K562 (cell line): ENCODE results near the gene ZNF655. TPM values are rescaled to one million over a fixed set of nuclear protein-coding genes. Genes with fewer than 3 reads are reported as not detected.

Experiments
- DIDO1 ChIP-seq: fragments of 450-650 bp; IDR thresholded peaks from 2 replicates; pipeline ENCODE4 v1.6.1; 2016; ENCODE audit warnings: low read depth, missing biosample characterization, missing genetic modification characterization
- FOXJ3 ChIP-seq: sonication (generic); formaldehyde crosslinking; IDR thresholded peaks from 2 replicates; pipeline ENCODE4 v1.4.0; 2020; ENCODE audit warnings: mild to moderate bottlenecking, missing genetic modification reagents
- HNRNPLL ChIP-seq: fragments of 200-400 bp; formaldehyde crosslinking; IDR thresholded peaks from 2 replicates; pipeline ENCODE4 v1.6.1; 2017; ENCODE audit warnings: low read length, low read depth, mild to moderate bottlenecking; ENCODE audit not compliant: poor library complexity, severe bottlenecking
- MCM5 ChIP-seq: fragments of 450-650 bp; IDR thresholded peaks from 2 replicates; pipeline ENCODE4 v1.6.1; 2016; ENCODE audit warnings: low read depth
- RNF2 ChIP-seq: sonication (generic); IDR thresholded peaks from 2 replicates; pipeline ENCODE4 v1.6.1; 2016
- SIX5 ChIP-seq, 2 experiments: IDR thresholded peaks; 2 replicates each; pipeline ENCODE4 v1.6.1; 2011; ENCODE audit warnings: low read length in 2 of 2, borderline replicate concordance in 1 of 2, low read depth in 1 of 2, mild to moderate bottlenecking in 1 of 2, moderate library complexity in 1 of 2; ENCODE audit not compliant: insufficient read depth in 1 of 2
- SRSF9 ChIP-seq: fragments of 200-400 bp; formaldehyde crosslinking; IDR thresholded peaks from 2 replicates; pipeline ENCODE4 v1.6.1; 2017; ENCODE audit warnings: low read depth, low read length, borderline replicate concordance
- TEAD1 ChIP-seq, 2 experiments: fragments of 450-650 bp in 1 of 2; sonication (generic) in 1 of 2; formaldehyde crosslinking; IDR thresholded peaks; 2 replicates each; pipeline versions ENCODE4 v1.4.0 to v1.8.0; 2020 to 2022; ENCODE audit warnings: mild to moderate bottlenecking in 2 of 2, missing genetic modification reagents in 1 of 2
- TOE1 ChIP-seq, 2 experiments: fragments of 450-650 bp in 1 of 2; sonication (generic) in 1 of 2; formaldehyde crosslinking in 1 of 2; IDR thresholded peaks; 2 replicates each; pipeline versions ENCODE4 v1.7.1 to v1.8.0; 2016 to 2022; ENCODE audit warnings: borderline replicate concordance in 2 of 2, mild to moderate bottlenecking in 2 of 2, antibody characterized with exemption in 1 of 2, inconsistent platforms in 1 of 2, low read depth in 1 of 2, missing genetic modification reagents in 1 of 2, moderate library complexity in 1 of 2
- ZNF146 ChIP-seq: IDR thresholded peaks from one replicate; pipeline ENCODE4 v1.6.1; 2018; ENCODE audit warnings: missing compliant biosample characterization; ENCODE audit not compliant: unreplicated experiment
- ZNF3 ChIP-seq: fragments of 250-450 bp; sonication (Bioruptor Pico); IDR thresholded peaks from 2 replicates; pipeline ENCODE4 v1.5.0; 2021; ENCODE audit warnings: mild to moderate bottlenecking, moderate library complexity
- ZNF717 ChIP-seq: fragments of 250-450 bp; sonication (Bioruptor Pico); IDR thresholded peaks from 2 replicates; pipeline ENCODE4 v1.5.0; 2021
- ZNF764 ChIP-seq: fragments of 250-450 bp; sonication (Bioruptor Pico); IDR thresholded peaks from 2 replicates; pipeline ENCODE4 v1.4.0; 2020; ENCODE audit warnings: low read depth, mild to moderate bottlenecking, moderate library complexity
- polyA plus RNA-seq, 8 experiments: library from polyadenylated mRNA; depleted of rRNA in 4 of 8; stranded (reverse) in 5 of 8; unstranded in 3 of 8; fragments of >200 nt; fragmentation: Nextera tagmentation in 2 of 8; fragmentation: Illumina TruSeq in 1 of 8; extraction: Ambion mirVana in 2 of 8; extraction: Trizol in 1 of 8; gene quantifications; 2 replicates each; pipeline versions ENCODE4 v1.2.1 to v1.2.3, GENCODE V29; 2011 to 2014; ENCODE audit warnings: inconsistent platforms in 1 of 8, missing spikeins in 1 of 8
- total RNA-seq, 7 experiments: library from RNA; depleted of rRNA in 6 of 7; stranded (reverse); fragments of >200 nt in 6 of 7; fragmentation: Illumina TruSeq in 2 of 7; extraction: Trizol in 2 of 7; gene quantifications; 2 replicates each; pipeline versions ENCODE4 v1.2.1 to v1.2.3, GENCODE V29; 2011 to 2021; ENCODE audit warnings: low replicate concordance in 1 of 7
- TF ChIP-seq, protein P1 (sequence below): fragments of 450-650 bp; IDR thresholded peaks from 2 replicates; pipeline ENCODE4 v1.6.1; 2017; ENCODE audit warnings: antibody characterized with exemption, mild to moderate bottlenecking
- TF ChIP-seq, protein P2 (sequence below): fragments of 450-650 bp; formaldehyde crosslinking; IDR thresholded peaks from 2 replicates; pipeline ENCODE4 v1.4.0; 2020; ENCODE audit warnings: mild to moderate bottlenecking
- TF ChIP-seq, protein P3 (sequence below), 2 experiments: IDR thresholded peaks; 2 replicates each; pipeline ENCODE4 v1.6.1; 2012; ENCODE audit warnings: improper control_type of control experiment in 2 of 2, low read depth in 2 of 2, low read length in 2 of 2, borderline replicate concordance in 1 of 2
- TF ChIP-seq, protein P4 (sequence below): fragments of 250-450 bp; sonication (Bioruptor Pico); IDR thresholded peaks from 2 replicates; pipeline ENCODE4 v1.4.0; 2020; ENCODE audit warnings: mild to moderate bottlenecking

The ZNF655 gene
- total and polyA plus RNA-seq, 9 of the 15 experiments (the other 6 are each of a cell fraction or from before 2014, with no cell fraction given): 25.7 to 130 (median 95.2) TPM

DNA sequence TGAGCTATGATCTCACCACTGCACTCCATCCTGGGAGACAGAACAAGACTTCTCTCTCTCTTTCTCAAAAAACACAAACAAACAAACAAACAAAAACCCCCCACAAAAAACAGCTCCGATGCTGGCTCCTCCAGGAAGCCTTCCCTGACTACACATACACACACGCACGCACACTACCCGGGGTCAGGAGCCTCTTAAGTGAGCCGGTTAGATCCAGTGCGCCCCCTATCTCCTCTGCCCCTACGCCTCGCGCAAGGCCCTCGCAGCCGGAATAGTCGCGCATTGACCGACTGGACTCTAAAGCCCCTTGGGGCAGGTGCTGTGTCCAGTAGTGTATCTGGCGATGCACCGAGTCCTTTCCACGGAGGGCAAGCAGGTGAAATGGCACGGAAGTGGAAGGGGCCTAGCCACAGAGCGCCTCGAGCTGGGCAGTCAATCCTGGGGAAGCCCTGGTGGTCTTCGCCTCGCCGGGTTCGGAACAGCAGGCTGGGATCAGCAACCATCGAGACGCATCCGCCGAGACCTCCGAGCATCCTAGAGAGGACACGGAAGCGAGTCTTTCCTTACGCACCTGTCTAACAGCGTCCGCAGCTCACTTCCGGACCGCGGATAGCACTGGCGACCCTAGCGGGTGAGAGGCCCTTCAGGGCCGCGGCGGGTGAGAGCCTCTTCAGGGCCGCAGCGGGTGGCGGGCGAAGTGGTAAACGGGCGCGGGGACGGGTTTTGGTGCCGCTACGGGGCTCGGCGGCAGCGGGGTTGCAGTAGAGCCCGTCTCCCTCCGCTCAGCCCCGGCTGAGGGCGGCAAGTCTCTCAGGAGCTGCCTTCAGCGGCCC, 58.1 kb downstream of the ZNF655 start, which contains the start of gene ZSCAN25 (continued):
- TF ChIP-seq ZNF146 (no peak), FOXJ3 (no peak), DIDO1 (tag) (peak; percentile 92), HNRNPLL (peak; percentile 76), RNF2 (peak; percentile 73), TEAD1 (CRISPR knock-in tag; IDR thresholded peaks at IDR 0.05) (peak; percentile 58 to 79; a peak in 3 of 4 replicates), SIX5 (IDR thresholded peaks at IDR 0.05; ENCODE audit: borderline replicate concordance in 1 of 2, insufficient read depth in 1 of 2, low read depth in 1 of 2, low read length in 2 of 2) (peak; percentile 52 to 56; a peak in 3 of 4 replicates), TOE1 (IDR thresholded peaks at IDR 0.05; ENCODE audit: borderline replicate concordance) (peak; percentile 89), TOE1 (CRISPR knock-in tag; IDR thresholded peaks at IDR 0.05; ENCODE audit: borderline replicate concordance, low read depth) (peak; percentile 93), ZNF764 (CRISPR knock-in tag) (no peak), MCM5 (no peak), SRSF9 (no peak), ZNF3 (no peak), ZNF717 (no peak)
- TF ChIP-seq, protein P1, sequence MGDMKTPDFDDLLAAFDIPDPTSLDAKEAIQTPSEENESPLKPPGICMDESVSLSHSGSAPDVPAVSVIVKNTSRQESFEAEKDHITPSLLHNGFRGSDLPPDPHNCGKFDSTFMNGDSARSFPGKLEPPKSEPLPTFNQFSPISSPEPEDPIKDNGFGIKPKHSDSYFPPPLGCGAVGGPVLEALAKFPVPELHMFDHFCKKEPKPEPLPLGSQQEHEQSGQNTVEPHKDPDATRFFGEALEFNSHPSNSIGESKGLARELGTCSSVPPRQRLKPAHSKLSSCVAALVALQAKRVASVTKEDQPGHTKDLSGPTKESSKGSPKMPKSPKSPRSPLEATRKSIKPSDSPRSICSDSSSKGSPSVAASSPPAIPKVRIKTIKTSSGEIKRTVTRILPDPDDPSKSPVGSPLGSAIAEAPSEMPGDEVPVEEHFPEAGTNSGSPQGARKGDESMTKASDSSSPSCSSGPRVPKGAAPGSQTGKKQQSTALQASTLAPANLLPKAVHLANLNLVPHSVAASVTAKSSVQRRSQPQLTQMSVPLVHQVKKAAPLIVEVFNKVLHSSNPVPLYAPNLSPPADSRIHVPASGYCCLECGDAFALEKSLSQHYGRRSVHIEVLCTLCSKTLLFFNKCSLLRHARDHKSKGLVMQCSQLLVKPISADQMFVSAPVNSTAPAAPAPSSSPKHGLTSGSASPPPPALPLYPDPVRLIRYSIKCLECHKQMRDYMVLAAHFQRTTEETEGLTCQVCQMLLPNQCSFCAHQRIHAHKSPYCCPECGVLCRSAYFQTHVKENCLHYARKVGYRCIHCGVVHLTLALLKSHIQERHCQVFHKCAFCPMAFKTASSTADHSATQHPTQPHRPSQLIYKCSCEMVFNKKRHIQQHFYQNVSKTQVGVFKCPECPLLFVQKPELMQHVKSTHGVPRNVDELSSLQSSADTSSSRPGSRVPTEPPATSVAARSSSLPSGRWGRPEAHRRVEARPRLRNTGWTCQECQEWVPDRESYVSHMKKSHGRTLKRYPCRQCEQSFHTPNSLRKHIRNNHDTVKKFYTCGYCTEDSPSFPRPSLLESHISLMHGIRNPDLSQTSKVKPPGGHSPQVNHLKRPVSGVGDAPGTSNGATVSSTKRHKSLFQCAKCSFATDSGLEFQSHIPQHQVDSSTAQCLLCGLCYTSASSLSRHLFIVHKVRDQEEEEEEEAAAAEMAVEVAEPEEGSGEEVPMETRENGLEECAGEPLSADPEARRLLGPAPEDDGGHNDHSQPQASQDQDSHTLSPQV: 0 out of 2 replicates have a peak, but pooled peaks have one; percentile 0
- TF ChIP-seq, protein P2, sequence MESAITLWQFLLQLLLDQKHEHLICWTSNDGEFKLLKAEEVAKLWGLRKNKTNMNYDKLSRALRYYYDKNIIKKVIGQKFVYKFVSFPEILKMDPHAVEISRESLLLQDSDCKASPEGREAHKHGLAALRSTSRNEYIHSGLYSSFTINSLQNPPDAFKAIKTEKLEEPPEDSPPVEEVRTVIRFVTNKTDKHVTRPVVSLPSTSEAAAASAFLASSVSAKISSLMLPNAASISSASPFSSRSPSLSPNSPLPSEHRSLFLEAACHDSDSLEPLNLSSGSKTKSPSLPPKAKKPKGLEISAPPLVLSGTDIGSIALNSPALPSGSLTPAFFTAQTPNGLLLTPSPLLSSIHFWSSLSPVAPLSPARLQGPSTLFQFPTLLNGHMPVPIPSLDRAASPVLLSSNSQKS: no peak
- TF ChIP-seq, protein P3, sequence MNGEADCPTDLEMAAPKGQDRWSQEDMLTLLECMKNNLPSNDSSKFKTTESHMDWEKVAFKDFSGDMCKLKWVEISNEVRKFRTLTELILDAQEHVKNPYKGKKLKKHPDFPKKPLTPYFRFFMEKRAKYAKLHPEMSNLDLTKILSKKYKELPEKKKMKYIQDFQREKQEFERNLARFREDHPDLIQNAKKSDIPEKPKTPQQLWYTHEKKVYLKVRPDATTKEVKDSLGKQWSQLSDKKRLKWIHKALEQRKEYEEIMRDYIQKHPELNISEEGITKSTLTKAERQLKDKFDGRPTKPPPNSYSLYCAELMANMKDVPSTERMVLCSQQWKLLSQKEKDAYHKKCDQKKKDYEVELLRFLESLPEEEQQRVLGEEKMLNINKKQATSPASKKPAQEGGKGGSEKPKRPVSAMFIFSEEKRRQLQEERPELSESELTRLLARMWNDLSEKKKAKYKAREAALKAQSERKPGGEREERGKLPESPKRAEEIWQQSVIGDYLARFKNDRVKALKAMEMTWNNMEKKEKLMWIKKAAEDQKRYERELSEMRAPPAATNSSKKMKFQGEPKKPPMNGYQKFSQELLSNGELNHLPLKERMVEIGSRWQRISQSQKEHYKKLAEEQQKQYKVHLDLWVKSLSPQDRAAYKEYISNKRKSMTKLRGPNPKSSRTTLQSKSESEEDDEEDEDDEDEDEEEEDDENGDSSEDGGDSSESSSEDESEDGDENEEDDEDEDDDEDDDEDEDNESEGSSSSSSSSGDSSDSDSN (IDR thresholded peaks at IDR 0.05; ENCODE audit: borderline replicate concordance in 1 of 2, low read depth in 2 of 2, low read length in 2 of 2): peak; percentile 91 to 94
- TF ChIP-seq, protein P4, sequence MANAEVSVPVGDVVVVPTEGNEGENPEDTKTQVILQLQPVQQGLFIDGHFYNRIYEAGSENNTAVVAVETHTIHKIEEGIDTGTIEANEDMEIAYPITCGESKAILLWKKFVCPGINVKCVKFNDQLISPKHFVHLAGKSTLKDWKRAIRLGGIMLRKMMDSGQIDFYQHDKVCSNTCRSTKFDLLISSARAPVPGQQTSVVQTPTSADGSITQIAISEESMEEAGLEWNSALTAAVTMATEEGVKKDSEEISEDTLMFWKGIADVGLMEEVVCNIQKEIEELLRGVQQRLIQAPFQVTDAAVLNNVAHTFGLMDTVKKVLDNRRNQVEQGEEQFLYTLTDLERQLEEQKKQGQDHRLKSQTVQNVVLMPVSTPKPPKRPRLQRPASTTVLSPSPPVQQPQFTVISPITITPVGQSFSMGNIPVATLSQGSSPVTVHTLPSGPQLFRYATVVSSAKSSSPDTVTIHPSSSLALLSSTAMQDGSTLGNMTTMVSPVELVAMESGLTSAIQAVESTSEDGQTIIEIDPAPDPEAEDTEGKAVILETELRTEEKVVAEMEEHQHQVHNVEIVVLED (CRISPR knock-in tag): peak; percentile 93
